HepG2 (cell line): ENCODE results near the gene COL2A1. TPM values are rescaled to one million over a fixed set of nuclear protein-coding genes. Genes with fewer than 3 reads are reported as not detected.

ENCODE experiments used
- ELF3 ChIP-seq: IDR thresholded peaks from 2 replicates; pipeline ENCODE4 v1.6.1; 2016; ENCODE audit warnings: missing genetic modification reagents, missing compliant biosample characterization
- ETV6 ChIP-seq: sonication (generic); formaldehyde crosslinking; conservative IDR thresholded peaks from 2 replicates; pipeline ENCODE4 v1.4.0; 2020; ENCODE audit warnings: missing genetic modification reagents
- GZF1 ChIP-seq: sonication (generic); formaldehyde crosslinking; IDR thresholded peaks from 2 replicates; pipeline ENCODE4 v1.5.1; 2020; ENCODE audit warnings: mild to moderate bottlenecking, missing genetic modification reagents
- LCORL ChIP-seq, 2 experiments: fragments of 450-650 bp in 1 of 2; sonication (generic) in 1 of 2; formaldehyde crosslinking in 1 of 2; IDR thresholded peaks; 2 replicates each; pipeline versions ENCODE4 v1.5.0 to v1.6.1; 2017 to 2020; ENCODE audit warnings: antibody characterized with exemption in 1 of 2, missing genetic modification reagents in 1 of 2
- MAF1 ChIP-seq: sonication (generic); formaldehyde crosslinking; IDR thresholded peaks from 2 replicates; pipeline ENCODE4 v1.5.0; 2020; ENCODE audit warnings: missing genetic modification reagents, borderline replicate concordance
- MXI1 ChIP-seq: IDR thresholded peaks from 3 replicates; pipeline ENCODE4 v1.6.1; 2012; ENCODE audit warnings: low read depth, low read length, inconsistent platforms, borderline replicate concordance
- NFE2L1 ChIP-seq: sonication (generic); formaldehyde crosslinking; IDR thresholded peaks from 2 replicates; pipeline ENCODE4 v1.4.0; 2020; ENCODE audit warnings: missing genetic modification reagents, mild to moderate bottlenecking, borderline replicate concordance
- NFE2L2 ChIP-seq: fragments of 150-350 bp; IDR thresholded peaks from 2 replicates; pipeline ENCODE4 v1.6.1; 2014; ENCODE audit warnings: low read length
- PAX8 ChIP-seq: sonication (generic); formaldehyde crosslinking; IDR thresholded peaks from 2 replicates; pipeline ENCODE4 v1.8.0; 2022; ENCODE audit warnings: mild to moderate bottlenecking, missing genetic modification reagents, borderline replicate concordance
- PHF8 ChIP-seq: sonication (generic); formaldehyde crosslinking; IDR thresholded peaks from 2 replicates; pipeline ENCODE4 v1.5.0; 2020; ENCODE audit warnings: missing genetic modification reagents
- PRPF4 ChIP-seq: fragments of 200-400 bp; formaldehyde crosslinking; IDR thresholded peaks from 2 replicates; pipeline ENCODE4 v1.6.1; 2016; ENCODE audit warnings: low read length, low read depth; ENCODE audit not compliant: poor library complexity, severe bottlenecking
- RFXANK ChIP-seq: IDR thresholded peaks from 2 replicates; pipeline ENCODE4 v1.6.1; 2016
- U2AF1 ChIP-seq: fragments of 200-400 bp; formaldehyde crosslinking; optimal IDR thresholded peaks from 2 replicates; pipeline ENCODE3; 2017; ENCODE audit warnings: mild to moderate bottlenecking, low read depth, low read length
- ZBTB3 ChIP-seq: sonication (generic); formaldehyde crosslinking; IDR thresholded peaks from 2 replicates; pipeline ENCODE4 v1.4.0; 2020; ENCODE audit warnings: low read depth, mild to moderate bottlenecking, moderate library complexity, missing genetic modification reagents, borderline replicate concordance
- ZKSCAN5 ChIP-seq: sonication (generic); formaldehyde crosslinking; IDR thresholded peaks from 2 replicates; pipeline ENCODE4 v1.5.1; 2020; ENCODE audit warnings: mild to moderate bottlenecking, missing genetic modification reagents
- ZNF572 ChIP-seq: sonication (generic); formaldehyde crosslinking; IDR thresholded peaks from 2 replicates; pipeline ENCODE4 v1.5.1; 2020; ENCODE audit warnings: mild to moderate bottlenecking, missing genetic modification reagents
- ZNF737 ChIP-seq: sonication (generic); formaldehyde crosslinking; IDR thresholded peaks from 2 replicates; pipeline ENCODE4 v1.5.0; 2020; ENCODE audit warnings: missing genetic modification reagents, mild to moderate bottlenecking, borderline replicate concordance
- ZNF776 ChIP-seq: sonication (generic); formaldehyde crosslinking; IDR thresholded peaks from 2 replicates; pipeline ENCODE4 v1.4.0; 2020; ENCODE audit warnings: mild to moderate bottlenecking, missing genetic modification reagents
- ZSCAN31 ChIP-seq: sonication (generic); formaldehyde crosslinking; IDR thresholded peaks from 2 replicates; pipeline ENCODE4 v1.5.0; 2020; ENCODE audit warnings: low read depth, mild to moderate bottlenecking, missing genetic modification reagents
- polyA plus RNA-seq, 8 experiments: library from polyadenylated mRNA; depleted of rRNA in 3 of 8; stranded (reverse) in 7 of 8; unstranded in 1 of 8; fragments of >200 nt; fragmentation: Illumina TruSeq in 4 of 8; extraction: Trizol in 4 of 8; gene quantifications; 2 replicates each; pipeline versions ENCODE4 v1.2.1 to v1.2.3, GENCODE V29; 2011 to 2016; ENCODE audit warnings: low read depth in 4 of 8, missing spikeins in 1 of 8, mixed read lengths in 1 of 8; ENCODE audit not compliant: insufficient read depth in 1 of 8
- total RNA-seq, 5 experiments: library from RNA; depleted of rRNA; stranded (reverse); fragments of >200 nt; fragmentation: Illumina TruSeq; extraction: Trizol; gene quantifications; 2 replicates each; pipeline ENCODE4 v1.2.3, GENCODE V29; 2016; ENCODE audit warnings: low read depth in 1 of 5
- TF ChIP-seq, protein P1 (sequence below): sonication (generic); formaldehyde crosslinking; IDR thresholded peaks from 2 replicates; pipeline ENCODE4 v1.4.0; 2020; ENCODE audit warnings: missing genetic modification reagents
- TF ChIP-seq, protein P2 (sequence below): sonication (generic); formaldehyde crosslinking; IDR thresholded peaks from 2 replicates; pipeline ENCODE4 v1.4.0; 2020; ENCODE audit warnings: mild to moderate bottlenecking, missing genetic modification reagents
- TF ChIP-seq, protein P3 (sequence below): sonication (generic); formaldehyde crosslinking; IDR thresholded peaks from 2 replicates; pipeline ENCODE4 v1.5.0; 2020; ENCODE audit warnings: missing genetic modification reagents
- TF ChIP-seq, protein P4 (sequence below): sonication (generic); formaldehyde crosslinking; IDR thresholded peaks from 2 replicates; pipeline ENCODE4 v1.4.0; 2020; ENCODE audit warnings: mild to moderate bottlenecking, missing genetic modification reagents
- TF ChIP-seq, protein P5 (sequence below): IDR thresholded peaks from 2 replicates; pipeline ENCODE4 v1.6.1; 2016; ENCODE audit warnings: low read depth, control low read depth
- TF ChIP-seq, protein P6 (sequence below): sonication (generic); formaldehyde crosslinking; IDR thresholded peaks from 2 replicates; pipeline ENCODE4 v1.4.0; 2020; ENCODE audit warnings: missing genetic modification reagents, borderline replicate concordance

The COL2A1 gene
- total and polyA plus RNA-seq, 2 of the 13 experiments (the other 11 are each of a cell fraction or from before 2014, with no cell fraction given) = 7.4 to 38.3 TPM

DNA sequence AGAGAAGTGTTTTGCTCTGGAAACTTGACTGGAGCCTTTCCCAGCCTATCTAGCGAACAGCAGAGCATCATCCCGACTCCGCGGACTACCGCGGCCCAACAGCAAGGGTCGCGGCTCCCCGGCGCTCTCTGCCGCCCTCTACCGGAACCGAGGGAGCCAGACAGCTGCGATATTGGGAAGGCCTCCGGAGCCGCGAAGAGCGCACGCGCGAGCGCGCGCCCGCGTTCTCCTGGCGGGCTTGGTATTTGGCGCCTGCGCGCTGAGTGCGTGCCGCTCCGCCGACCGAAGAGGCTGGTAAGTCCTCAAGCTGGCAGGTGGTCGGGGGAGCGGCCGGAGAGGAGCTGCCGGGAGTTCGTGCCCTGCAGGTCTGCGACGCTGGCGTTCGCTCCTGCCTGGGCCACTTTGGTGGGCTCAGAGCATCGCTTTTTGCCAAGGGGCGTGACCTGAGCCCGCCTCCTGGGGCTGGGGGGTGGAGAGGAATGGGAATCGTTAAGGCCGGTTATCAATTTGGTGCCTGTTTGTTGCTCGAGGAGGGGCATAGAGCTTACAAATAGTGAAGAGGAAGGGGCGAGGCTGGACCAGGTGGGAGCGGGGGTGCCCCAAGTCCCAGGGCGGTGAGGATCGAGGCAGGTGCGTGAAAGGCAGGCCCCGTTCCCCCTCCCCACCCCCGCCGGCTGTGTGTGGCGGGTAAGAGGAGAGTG, 40.8 kb downstream of the COL2A1 start, which contains the start of gene TMEM106C (continued):
- TF ChIP-seq NFE2L1 (CRISPR knock-in tag) (no peak), RFXANK (CRISPR knock-in tag) (no peak), LCORL (IDR thresholded peaks at IDR 0.05) (no peak), LCORL (CRISPR knock-in tag; IDR thresholded peaks at IDR 0.05) (peak; percentile 71; the same call in 1 of the 2 replicates), ETV6 (CRISPR knock-in tag) (0 out of 2 replicates have a peak, but pooled peaks have one; percentile 27), MXI1 (peak; percentile 16; the same call in 1 of the 3 replicates), ZSCAN31 (CRISPR knock-in tag) (peak; percentile 58; the same call in 1 of the 2 replicates), ZNF572 (CRISPR knock-in tag) (no peak), ZNF737 (CRISPR knock-in tag) (no peak), ZBTB3 (CRISPR knock-in tag) (no peak), NFE2L2 (no peak), ELF3 (peak; percentile 52; the same call in 1 of the 2 replicates), PHF8 (peak; percentile 86), ZNF776 (CRISPR knock-in tag) (no peak), ZKSCAN5 (CRISPR knock-in tag) (no peak), GZF1 (CRISPR knock-in tag) (no peak), PAX8 (no peak), U2AF1 (no peak), PRPF4 (no peak), MAF1 (CRISPR knock-in tag) (peak; percentile 27; the same call in 1 of the 2 replicates)
- TF ChIP-seq, protein P1, sequence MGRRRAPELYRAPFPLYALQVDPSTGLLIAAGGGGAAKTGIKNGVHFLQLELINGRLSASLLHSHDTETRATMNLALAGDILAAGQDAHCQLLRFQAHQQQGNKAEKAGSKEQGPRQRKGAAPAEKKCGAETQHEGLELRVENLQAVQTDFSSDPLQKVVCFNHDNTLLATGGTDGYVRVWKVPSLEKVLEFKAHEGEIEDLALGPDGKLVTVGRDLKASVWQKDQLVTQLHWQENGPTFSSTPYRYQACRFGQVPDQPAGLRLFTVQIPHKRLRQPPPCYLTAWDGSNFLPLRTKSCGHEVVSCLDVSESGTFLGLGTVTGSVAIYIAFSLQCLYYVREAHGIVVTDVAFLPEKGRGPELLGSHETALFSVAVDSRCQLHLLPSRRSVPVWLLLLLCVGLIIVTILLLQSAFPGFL (CRISPR knock-in tag) = no peak
- TF ChIP-seq, protein P2, sequence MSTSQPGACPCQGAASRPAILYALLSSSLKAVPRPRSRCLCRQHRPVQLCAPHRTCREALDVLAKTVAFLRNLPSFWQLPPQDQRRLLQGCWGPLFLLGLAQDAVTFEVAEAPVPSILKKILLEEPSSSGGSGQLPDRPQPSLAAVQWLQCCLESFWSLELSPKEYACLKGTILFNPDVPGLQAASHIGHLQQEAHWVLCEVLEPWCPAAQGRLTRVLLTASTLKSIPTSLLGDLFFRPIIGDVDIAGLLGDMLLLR (CRISPR knock-in tag) = peak; percentile 66; the same call in 1 of the 2 replicates
- TF ChIP-seq, protein P3, sequence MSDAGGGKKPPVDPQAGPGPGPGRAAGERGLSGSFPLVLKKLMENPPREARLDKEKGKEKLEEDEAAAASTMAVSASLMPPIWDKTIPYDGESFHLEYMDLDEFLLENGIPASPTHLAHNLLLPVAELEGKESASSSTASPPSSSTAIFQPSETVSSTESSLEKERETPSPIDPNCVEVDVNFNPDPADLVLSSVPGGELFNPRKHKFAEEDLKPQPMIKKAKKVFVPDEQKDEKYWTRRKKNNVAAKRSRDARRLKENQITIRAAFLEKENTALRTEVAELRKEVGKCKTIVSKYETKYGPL (CRISPR knock-in tag) = no peak
- TF ChIP-seq, protein P4, sequence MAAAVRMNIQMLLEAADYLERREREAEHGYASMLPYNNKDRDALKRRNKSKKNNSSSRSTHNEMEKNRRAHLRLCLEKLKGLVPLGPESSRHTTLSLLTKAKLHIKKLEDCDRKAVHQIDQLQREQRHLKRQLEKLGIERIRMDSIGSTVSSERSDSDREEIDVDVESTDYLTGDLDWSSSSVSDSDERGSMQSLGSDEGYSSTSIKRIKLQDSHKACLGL = 0 out of 2 replicates have a peak, but pooled peaks have one; percentile 75
- TF ChIP-seq, protein P5, sequence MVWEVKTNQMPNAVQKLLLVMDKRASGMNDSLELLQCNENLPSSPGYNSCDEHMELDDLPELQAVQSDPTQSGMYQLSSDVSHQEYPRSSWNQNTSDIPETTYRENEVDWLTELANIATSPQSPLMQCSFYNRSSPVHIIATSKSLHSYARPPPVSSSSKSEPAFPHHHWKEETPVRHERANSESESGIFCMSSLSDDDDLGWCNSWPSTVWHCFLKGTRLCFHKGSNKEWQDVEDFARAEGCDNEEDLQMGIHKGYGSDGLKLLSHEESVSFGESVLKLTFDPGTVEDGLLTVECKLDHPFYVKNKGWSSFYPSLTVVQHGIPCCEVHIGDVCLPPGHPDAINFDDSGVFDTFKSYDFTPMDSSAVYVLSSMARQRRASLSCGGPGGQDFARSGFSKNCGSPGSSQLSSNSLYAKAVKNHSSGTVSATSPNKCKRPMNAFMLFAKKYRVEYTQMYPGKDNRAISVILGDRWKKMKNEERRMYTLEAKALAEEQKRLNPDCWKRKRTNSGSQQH (CRISPR knock-in tag) = no peak
- TF ChIP-seq, protein P6, sequence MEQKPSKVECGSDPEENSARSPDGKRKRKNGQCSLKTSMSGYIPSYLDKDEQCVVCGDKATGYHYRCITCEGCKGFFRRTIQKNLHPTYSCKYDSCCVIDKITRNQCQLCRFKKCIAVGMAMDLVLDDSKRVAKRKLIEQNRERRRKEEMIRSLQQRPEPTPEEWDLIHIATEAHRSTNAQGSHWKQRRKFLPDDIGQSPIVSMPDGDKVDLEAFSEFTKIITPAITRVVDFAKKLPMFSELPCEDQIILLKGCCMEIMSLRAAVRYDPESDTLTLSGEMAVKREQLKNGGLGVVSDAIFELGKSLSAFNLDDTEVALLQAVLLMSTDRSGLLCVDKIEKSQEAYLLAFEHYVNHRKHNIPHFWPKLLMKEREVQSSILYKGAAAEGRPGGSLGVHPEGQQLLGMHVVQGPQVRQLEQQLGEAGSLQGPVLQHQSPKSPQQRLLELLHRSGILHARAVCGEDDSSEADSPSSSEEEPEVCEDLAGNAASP = no peak
